Muscle of leg (tissue), 11 donors: ENCODE measurements around the gene PHF21B. TPM values are rescaled to one million over a fixed set of nuclear protein-coding genes. Genes with fewer than 3 reads are reported as not detected.

Experiments used
- DNase-seq: peaks from one replicate; pipeline ENCODE4 v3.0.0; 2013
- H3K27ac ChIP-seq: one replicate; pipeline ENCODE4 v1.5.1; 2013; ENCODE audit warnings: mild to moderate bottlenecking, low read length, control low read depth
- H3K27me3 ChIP-seq: one replicate; pipeline ENCODE4 v1.6.1; 2013; ENCODE audit warnings: low read length; ENCODE audit not compliant: control insufficient read depth, insufficient read depth
- H3K36me3 ChIP-seq: one replicate; pipeline ENCODE4 v1.6.1; 2013; ENCODE audit warnings: low read length; ENCODE audit not compliant: control insufficient read depth, insufficient read depth
- H3K4me1 ChIP-seq: one replicate; pipeline ENCODE4 v1.6.1; 2013; ENCODE audit warnings: low read length; ENCODE audit not compliant: control insufficient read depth, insufficient read depth
- H3K4me3 ChIP-seq: one replicate; pipeline ENCODE4 v1.5.1; 2013; ENCODE audit warnings: low read length, control low read depth
- H3K9me3 ChIP-seq: replicated peaks from 2 replicates; pipeline ENCODE4 v1.6.1; 2013; ENCODE audit warnings: low read depth, low read length; ENCODE audit not compliant: control insufficient read depth
- WGBS: methylation state at CpG from one replicate; pipeline ENCODE4 v1.1.5; 2013; ENCODE audit warnings: missing lambda C conversion rate; ENCODE audit not compliant: insufficient coverage; 5-methylcytosine and 5-hydroxymethylcytosine counted together
- polyA plus RNA-seq, 8 donors: library from polyadenylated mRNA; unstranded; fragments of 120-200 nt; gene quantifications; one replicate each; pipeline versions ENCODE4 v1.2.1 to v1.2.3, GENCODE V29; 2013; ENCODE audit warnings: inconsistent platforms in 1 of 8, low replicate concordance in 1 of 8; ENCODE audit not compliant: insufficient read length in 8 of 8, insufficient read depth in 1 of 8
- total RNA-seq: library from RNA; stranded (reverse); fragments of 120-200 nt; gene quantifications from one replicate; pipeline ENCODE4 v1.2.4, GENCODE V29; 2013

The PHF21B gene
- total and polyA plus RNA-seq, 9 donors: 0.22 to 0.71 (median 0.49) TPM

DNA sequence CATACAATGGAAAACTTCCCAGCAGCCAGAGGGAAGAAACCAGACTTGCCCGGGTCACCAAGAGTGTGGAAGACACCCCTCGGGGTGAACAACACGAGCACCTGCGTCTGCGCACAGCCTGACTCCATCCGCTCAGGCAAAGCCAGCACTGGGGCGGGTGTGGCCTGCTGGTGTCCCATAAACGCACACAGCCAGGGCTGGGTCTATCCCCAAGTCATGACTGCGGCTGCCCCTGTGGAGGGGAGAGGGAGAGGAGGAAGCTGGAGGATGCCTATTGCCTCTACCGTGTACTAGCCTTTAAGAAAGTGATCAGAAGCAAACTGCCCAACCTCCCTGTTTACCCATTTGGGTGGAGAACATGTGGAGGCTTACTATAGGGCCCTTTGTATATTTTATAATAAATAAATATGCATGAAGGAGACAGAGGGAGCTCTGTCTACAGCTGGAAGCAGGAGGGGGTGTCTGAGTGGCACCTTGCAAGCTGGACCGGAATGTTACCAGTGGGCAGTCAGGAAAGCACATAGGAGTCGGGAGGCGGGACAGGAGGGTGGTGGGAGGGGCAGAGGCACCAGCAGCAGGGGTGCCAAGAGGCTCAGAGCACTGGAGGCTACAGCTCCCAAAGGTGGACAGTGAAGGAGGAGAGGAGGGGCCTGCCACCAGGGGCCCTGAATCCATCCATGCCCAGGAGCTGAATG is 79.6 kb downstream of the PHF21B start:
- H3K27me3 ChIP-seq: peaks cover 17% of the 10 kb centered on the region
- DNase-seq: no peak
- no peaks in the 10 kb centered on the region for H3K9me3 ChIP-seq
- no peak overlapping the region for H3K4me3 ChIP-seq
- no peak overlapping the region for H3K27ac ChIP-seq
- no peaks in the 10 kb centered on the region for H3K36me3 ChIP-seq
- WGBS: 68% methylated on average over 11 of the region's 13 CpGs
- peaks cover 14% of the 10 kb centered on the region for H3K4me1 ChIP-seq

GRCh38 chr22:44929359-44930015 is 80.3 kb downstream of the PHF21B start:
- H3K27me3 ChIP-seq: peaks cover 17% of the 10 kb centered on the region
- WGBS: 83% methylated on average over 14 of the region's 18 CpGs
- no peaks in the 10 kb centered on the region for H3K36me3 ChIP-seq
- no peaks in the 10 kb centered on the region for H3K9me3 ChIP-seq
- H3K4me3 ChIP-seq: no peak overlapping the region
- no peak overlapping the region for H3K27ac ChIP-seq
- peaks cover 14% of the 10 kb centered on the region for H3K4me1 ChIP-seq
- DNase-seq: no peak

- no peak for DNase-seq
- Histone ChIP-seq H3K4me3 (no peak overlapping the region), H3K27me3 (peaks cover 17% of the 10 kb centered on the region), H3K9me3 (no peaks in the 10 kb centered on the region), H3K27ac (no peak overlapping the region), H3K4me1 (peaks cover 14% of the 10 kb centered on the region), H3K36me3 (no peaks in the 10 kb centered on the region)
- WGBS: 74% methylated on average over 10 of the region's 18 CpGs
Observed at GRCh38 chr22:44928711-44929358, 81.0 kb downstream of the PHF21B start.

GRCh38 chr22:44928136-44928463 is 81.7 kb downstream of the PHF21B start:
- no peak for DNase-seq
- Histone ChIP-seq H3K4me3 (no peak overlapping the region), H3K27ac (no peak overlapping the region), H3K9me3 (no peaks in the 10 kb centered on the region), H3K27me3 (peaks cover 17% of the 10 kb centered on the region), H3K36me3 (no peaks in the 10 kb centered on the region), H3K4me1 (peaks cover 14% of the 10 kb centered on the region)
- WGBS: 43% methylated on average over 11 of the region's 11 CpGs

DNA sequence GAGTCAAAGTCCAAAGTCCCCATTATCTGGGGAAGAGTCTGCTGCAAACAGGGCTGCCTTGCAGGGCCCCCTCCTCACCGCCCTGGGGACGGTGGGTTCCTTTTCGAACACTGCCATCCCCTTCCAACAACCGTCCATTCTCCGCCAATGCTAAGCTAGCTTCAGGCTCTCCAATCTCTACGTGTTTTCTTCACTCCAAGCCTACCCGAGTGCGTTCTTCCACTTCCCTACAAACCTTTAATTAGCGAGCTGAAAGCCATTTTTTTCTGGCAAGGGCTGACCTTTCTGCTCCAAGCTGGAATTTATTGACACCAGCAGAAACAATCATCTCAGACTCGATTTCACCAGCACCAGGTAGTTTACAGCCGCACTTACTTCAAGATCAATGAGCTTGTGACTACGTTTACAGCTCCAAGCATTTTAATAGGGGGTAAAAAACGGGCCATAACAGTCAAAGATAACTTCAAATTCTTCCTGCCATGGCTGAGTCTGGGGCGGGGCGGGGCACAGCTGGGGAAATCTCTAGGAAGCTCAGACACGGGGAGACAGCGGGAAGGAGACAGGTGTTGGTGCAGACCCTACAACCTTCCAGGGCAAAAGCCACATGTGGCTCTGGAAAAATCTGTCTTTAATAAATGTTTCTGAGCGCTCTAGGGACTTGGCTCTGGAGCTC is 82.2 kb downstream of the PHF21B start:
- Histone ChIP-seq H3K27me3 (peaks cover 17% of the 10 kb centered on the region), H3K9me3 (no peaks in the 10 kb centered on the region), H3K36me3 (no peaks in the 10 kb centered on the region), H3K4me3 (no peak overlapping the region), H3K27ac (no peak overlapping the region), H3K4me1 (peaks cover 14% of the 10 kb centered on the region)
- WGBS: 29% methylated on average over 14 of the region's 18 CpGs
- no peak for DNase-seq

DNA sequence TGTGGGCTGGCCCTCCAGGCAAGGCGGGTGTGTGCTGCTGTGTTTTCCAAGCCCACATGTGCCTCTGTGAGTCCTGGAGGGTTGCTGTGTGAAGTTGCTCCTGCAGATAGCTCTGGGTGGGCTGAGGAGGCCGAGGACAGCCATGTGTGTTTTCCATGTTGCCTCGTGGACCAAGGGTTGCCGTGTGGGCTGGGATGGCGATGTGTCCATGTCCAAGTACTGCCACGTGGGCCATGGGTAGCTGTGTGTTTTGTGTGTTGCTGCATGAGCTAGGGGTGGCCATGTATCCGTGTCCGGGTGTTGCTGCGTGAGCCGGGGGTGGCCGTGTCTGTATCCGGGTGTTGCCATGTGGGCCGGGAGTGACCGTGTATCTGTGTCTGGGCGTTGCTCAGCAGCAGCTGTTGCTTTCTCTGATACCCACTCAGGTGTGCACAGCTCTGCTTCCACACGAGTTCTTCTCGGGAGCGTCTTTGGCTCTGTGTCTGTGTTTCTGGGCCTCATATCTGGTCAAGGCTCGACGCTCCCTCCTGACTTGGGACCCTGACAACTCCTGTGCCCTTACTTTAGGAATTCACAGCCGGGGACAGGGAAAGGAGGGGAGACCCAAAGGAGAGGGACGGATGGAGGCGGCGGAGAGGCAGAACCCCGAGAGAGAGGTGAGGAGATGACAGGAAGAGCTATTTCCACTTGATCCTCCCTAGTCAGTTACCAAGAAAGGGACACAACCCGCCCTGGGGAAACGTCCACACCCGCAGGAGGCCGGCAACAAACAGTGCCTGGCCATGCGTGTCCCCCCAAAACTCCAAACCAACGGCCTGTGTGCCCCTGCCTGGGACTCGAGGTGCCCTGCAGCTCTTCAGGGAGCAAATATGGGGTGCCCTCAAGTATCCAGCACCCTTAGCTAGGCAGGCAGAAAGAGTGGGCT is 83.1 kb downstream of the PHF21B start:
- no peaks in the 10 kb centered on the region for H3K9me3 ChIP-seq
- H3K36me3 ChIP-seq: no peaks in the 10 kb centered on the region
- WGBS: 87% methylated on average over 28 of the region's 32 CpGs
- H3K27me3 ChIP-seq: peaks cover 17% of the 10 kb centered on the region
- no peak for DNase-seq
- peaks cover 14% of the 10 kb centered on the region for H3K4me1 ChIP-seq
- no peak overlapping the region for H3K27ac ChIP-seq
- H3K4me3 ChIP-seq: no peak overlapping the region

- peaks cover 17% of the 10 kb centered on the region for H3K27me3 ChIP-seq
- H3K4me3 ChIP-seq: no peak overlapping the region
- WGBS: 93% methylated on average over 11 of the region's 11 CpGs
- no peaks in the 10 kb centered on the region for H3K36me3 ChIP-seq
- no peak overlapping the region for H3K27ac ChIP-seq
- no peaks in the 10 kb centered on the region for H3K9me3 ChIP-seq
- DNase-seq: no peak
- H3K4me1 ChIP-seq: peaks cover 7% of the 10 kb centered on the region
Observed at GRCh38 chr22:44926124-44926475, 83.7 kb downstream of the PHF21B start.

DNA sequence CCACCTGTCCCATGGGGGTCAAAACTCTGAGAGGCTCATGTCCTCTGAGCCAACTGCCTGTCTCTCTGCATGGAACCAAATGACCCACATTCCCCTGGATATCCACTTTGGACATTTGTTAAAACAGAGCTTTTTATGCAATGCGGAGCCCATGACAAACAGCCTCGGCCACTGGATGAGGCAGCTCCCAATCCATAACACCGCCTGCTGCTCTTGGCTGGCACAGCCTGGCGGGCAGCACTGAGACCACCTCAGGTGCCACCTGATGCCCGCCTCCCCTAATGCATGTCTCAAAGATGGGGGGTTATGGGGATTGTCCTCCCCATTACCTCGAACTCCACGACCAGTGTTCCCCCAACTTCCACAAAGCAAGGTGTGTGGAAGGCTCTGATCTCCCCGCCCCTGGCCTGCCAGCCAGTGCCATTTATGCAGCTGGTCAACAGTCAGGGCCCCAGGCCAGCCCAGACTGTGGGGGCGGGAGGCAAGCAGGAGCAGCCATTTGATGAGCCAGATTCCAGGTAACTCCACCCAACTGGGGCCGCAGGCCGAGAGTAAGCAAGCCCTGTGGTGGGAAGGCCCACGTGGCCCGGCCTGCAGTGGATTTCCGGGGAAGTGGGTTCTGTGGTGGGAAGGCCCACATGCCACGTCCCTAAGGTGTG is 84.2 kb downstream of the PHF21B start:
- no peak for DNase-seq
- Histone ChIP-seq H3K4me3 (no peak overlapping the region), H3K9me3 (peaks cover 4% of the 10 kb centered on the region), H3K27me3 (peaks cover 13% of the 10 kb centered on the region), H3K4me1 (peaks cover 4% of the 10 kb centered on the region), H3K27ac (no peak overlapping the region), H3K36me3 (no peaks in the 10 kb centered on the region)
- WGBS: 88% methylated on average over 12 of the region's 15 CpGs

GRCh38 chr22:44924710-44925109 is 85.1 kb downstream of the PHF21B start:
- H3K9me3 ChIP-seq: peaks cover 4% of the 10 kb centered on the region
- H3K4me1 ChIP-seq: peaks cover 4% of the 10 kb centered on the region
- 87% methylated on average over 6 of the region's 8 CpGs for WGBS
- no peak overlapping the region for H3K27ac ChIP-seq
- H3K27me3 ChIP-seq: peaks cover 12% of the 10 kb centered on the region
- no peak overlapping the region for H3K4me3 ChIP-seq
- no peaks in the 10 kb centered on the region for H3K36me3 ChIP-seq
- no peak for DNase-seq
